Muscle layer of colon (tissue), 2 donors: ENCODE measurements around the gene ADAM12.

Experiments used
- H3K27ac ChIP-seq: one replicate; pipeline ENCODE4 v1.7.0; 2013; ENCODE audit warnings: low read depth, mild to moderate bottlenecking, low read length, moderate library complexity
- H3K27me3 ChIP-seq, 2 donors: one replicate each; pipeline ENCODE4 v1.7.0; 2013; ENCODE audit warnings: low read length in 2 of 2, mild to moderate bottlenecking in 2 of 2; ENCODE audit not compliant: insufficient read depth in 2 of 2, control insufficient read depth in 1 of 2
- H3K36me3 ChIP-seq: one replicate; pipeline ENCODE4 v1.7.0; 2013; ENCODE audit warnings: mild to moderate bottlenecking, low read length; ENCODE audit not compliant: insufficient read depth
- H3K4me1 ChIP-seq: one replicate; pipeline ENCODE4 v1.7.0; 2013; ENCODE audit warnings: mild to moderate bottlenecking, low read length; ENCODE audit not compliant: insufficient read depth
- H3K4me3 ChIP-seq, 2 donors: one replicate each; pipeline ENCODE4 v1.7.0; 2013; ENCODE audit warnings: low read length in 2 of 2, low read depth in 1 of 2, mild to moderate bottlenecking in 1 of 2, moderate library complexity in 1 of 2
- H3K9ac ChIP-seq: one replicate; pipeline ENCODE4 v1.7.0; 2013; ENCODE audit warnings: low read length
- H3K9me3 ChIP-seq: one replicate; pipeline ENCODE4 v1.7.0; 2013; ENCODE audit warnings: mild to moderate bottlenecking, low read length
- donor health status: abdominal sarcoma.
- donor health status: Adenocarcinoma of cecum.

The ADAM12 gene

DNA sequence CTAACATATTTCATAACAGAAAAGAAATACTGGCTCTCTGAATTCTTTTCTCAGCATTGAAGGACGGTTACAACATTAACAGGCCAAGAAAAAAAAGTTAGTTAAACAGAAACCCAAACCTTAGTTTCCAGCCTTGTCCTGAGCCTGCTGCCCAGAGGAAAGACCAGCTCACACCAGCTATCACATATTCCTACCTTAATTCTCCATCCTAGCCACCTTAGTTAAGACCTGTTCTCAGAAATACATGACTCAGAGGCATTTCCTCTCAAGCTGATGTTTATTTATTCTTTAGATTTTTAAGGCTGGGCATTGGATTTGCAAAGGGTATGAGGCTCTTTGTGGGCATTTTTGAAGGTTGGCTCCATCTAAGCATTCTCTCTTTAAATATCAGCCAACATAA lies 34.3 kb upstream of the ADAM12 start:
- no peak overlapping the region for H3K27ac ChIP-seq
- H3K27me3 ChIP-seq = no peaks in the 10 kb centered on the region
- no peaks in the 10 kb centered on the region for H3K4me1 ChIP-seq
- no peak overlapping the region for H3K9ac ChIP-seq
- no peaks in the 10 kb centered on the region for H3K36me3 ChIP-seq
- H3K4me3 ChIP-seq = no peak overlapping the region
- peaks cover 15% of the 10 kb centered on the region for H3K9me3 ChIP-seq

- H3K4me3 ChIP-seq = no peak overlapping the region
- no peak overlapping the region for H3K27ac ChIP-seq
- no peak overlapping the region for H3K9ac ChIP-seq
These were observed 33.5 kb upstream of the ADAM12 start for GRCh38 chr10:126421756-126422256.

GRCh38 chr10:126420567-126421300 lies 32.5 kb upstream of the ADAM12 start:
- H3K27me3 ChIP-seq = no peaks in the 10 kb centered on the region
- no peak overlapping the region for H3K4me3 ChIP-seq
- H3K4me1 ChIP-seq = no peaks in the 10 kb centered on the region
- no peaks in the 10 kb centered on the region for H3K36me3 ChIP-seq
- H3K9ac ChIP-seq = no peak overlapping the region
- no peak overlapping the region for H3K27ac ChIP-seq
- peaks cover 15% of the 10 kb centered on the region for H3K9me3 ChIP-seq

More at GRCh38 chr10:126421756-126422256, 33.5 kb upstream of the ADAM12 start:
- no peaks in the 10 kb centered on the region for H3K27me3 ChIP-seq
- no peaks in the 10 kb centered on the region for H3K36me3 ChIP-seq
- H3K9me3 ChIP-seq = peaks cover 15% of the 10 kb centered on the region
- H3K4me1 ChIP-seq = no peaks in the 10 kb centered on the region

DNA sequence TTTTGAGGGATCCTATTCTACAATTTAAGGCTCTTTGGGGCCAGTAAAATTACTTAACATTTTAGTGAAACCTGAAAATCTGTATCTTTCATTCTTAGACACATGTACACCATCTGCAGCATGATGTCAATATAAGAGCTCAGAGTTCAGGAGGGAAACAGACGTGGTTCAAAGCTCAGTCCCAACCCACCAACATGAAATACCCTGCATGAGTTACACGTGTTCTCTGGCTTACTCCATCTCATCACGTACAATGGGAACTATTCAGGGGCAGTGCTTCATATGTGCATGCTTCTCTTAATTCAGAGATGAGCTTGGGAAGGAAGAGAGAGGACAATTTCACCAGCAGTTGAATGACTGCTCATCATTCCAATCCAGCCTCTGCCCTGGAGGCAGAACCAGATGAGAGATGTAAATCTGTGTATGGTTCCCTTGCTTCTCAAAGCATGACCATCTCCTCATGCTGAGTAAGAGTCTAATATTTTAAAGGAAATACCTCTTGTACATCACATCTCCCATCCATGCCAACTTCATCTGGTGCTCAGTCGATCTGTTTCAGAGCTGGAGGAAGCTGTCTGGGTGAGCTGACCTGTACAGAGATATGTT lies 29.0 kb upstream of the ADAM12 start:
- no peak overlapping the region for H3K4me3 ChIP-seq
- no peaks in the 10 kb centered on the region for H3K4me1 ChIP-seq
- H3K9me3 ChIP-seq = peaks cover 8% of the 10 kb centered on the region
- H3K36me3 ChIP-seq = no peaks in the 10 kb centered on the region
- no peaks in the 10 kb centered on the region for H3K27me3 ChIP-seq
- no peak overlapping the region for H3K9ac ChIP-seq
- no peak overlapping the region for H3K27ac ChIP-seq

DNA sequence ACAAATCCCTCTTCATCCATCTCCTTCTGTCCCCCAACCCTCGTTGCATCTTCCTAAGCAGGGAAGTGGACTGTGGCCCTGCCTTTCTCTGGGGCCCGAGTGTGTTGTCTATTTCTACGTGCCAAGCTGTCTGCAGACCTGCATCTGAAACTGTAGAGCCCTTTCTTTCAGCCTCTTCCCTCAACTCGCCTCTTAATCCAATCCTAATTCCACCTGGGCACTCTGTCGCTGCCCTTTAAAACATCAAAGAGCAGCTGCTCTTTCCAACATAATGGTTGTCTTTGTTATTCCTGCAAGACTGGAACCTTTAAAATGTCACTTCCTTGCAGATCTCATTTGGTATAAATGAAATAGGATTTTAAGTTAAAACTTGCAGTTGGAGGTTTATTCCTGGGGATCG lies 21.5 kb upstream of the ADAM12 start:
- Histone ChIP-seq H3K4me3 (no peak overlapping the region), H3K9me3 (no peaks in the 10 kb centered on the region), H3K27me3 (no peaks in the 10 kb centered on the region), H3K27ac (no peak overlapping the region), H3K36me3 (no peaks in the 10 kb centered on the region), H3K4me1 (no peaks in the 10 kb centered on the region), H3K9ac (no peak overlapping the region)

DNA sequence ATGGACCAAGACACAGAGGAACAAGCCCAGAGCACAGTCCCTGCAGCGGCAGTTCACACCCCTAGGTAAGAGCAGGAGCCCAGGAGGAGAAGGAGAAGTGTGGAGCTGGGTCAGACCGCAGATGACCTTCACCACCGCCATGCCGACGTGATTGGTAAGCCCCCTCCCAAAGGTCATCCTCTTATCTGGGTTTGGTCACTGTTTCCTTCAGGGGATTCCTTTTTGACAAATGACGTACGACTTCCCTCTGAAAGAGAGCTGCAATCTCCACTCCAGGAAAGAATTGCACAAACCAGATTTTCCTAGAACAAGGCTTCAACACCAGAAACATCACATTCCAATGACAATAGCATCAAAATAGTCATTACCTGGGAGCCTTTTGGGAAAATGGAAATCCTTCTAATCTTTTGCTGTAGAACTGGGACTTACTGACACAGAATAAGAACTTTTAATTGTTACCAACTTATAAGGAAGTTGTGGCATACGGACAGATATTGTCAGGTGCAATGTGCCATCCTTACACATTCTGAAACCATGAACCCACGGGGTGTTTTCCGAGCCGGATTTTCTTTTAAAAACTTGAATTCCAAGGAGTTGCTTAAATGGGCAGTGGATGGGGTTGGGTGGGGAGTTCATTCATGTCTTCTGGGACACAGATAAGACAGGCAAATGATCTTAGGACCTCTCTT lies 20.8 kb upstream of the ADAM12 start:
- no peak overlapping the region for H3K4me3 ChIP-seq
- no peak overlapping the region for H3K27ac ChIP-seq
- H3K4me1 ChIP-seq = no peaks in the 10 kb centered on the region
- H3K36me3 ChIP-seq = no peaks in the 10 kb centered on the region
- H3K9me3 ChIP-seq = no peaks in the 10 kb centered on the region
- H3K27me3 ChIP-seq = no peaks in the 10 kb centered on the region
- H3K9ac ChIP-seq = no peak overlapping the region

DNA sequence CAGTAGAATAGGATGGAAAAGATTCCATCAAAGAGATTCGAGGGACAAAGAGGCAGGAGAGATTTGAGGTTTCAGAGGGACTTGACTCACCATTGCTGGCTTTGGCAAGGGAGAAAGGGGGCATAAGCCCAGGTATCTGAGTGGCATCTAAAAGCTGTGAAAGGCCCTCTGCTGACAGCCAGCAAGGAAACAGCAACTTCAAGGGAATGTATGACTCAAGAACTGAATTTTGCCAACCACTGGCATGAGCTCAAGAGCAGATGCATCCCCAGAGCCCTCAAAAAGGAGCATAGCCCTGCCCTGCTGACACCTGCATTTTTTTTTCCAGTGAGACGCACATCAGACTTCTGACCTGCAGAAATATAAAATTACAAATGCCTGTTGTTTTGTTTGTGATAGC lies 19.6 kb upstream of the ADAM12 start:
- no peak overlapping the region for H3K9ac ChIP-seq
- no peak overlapping the region for H3K4me3 ChIP-seq
- no peaks in the 10 kb centered on the region for H3K4me1 ChIP-seq
- no peaks in the 10 kb centered on the region for H3K36me3 ChIP-seq
- H3K27me3 ChIP-seq = no peaks in the 10 kb centered on the region
- H3K27ac ChIP-seq = no peak overlapping the region
- no peaks in the 10 kb centered on the region for H3K9me3 ChIP-seq

DNA sequence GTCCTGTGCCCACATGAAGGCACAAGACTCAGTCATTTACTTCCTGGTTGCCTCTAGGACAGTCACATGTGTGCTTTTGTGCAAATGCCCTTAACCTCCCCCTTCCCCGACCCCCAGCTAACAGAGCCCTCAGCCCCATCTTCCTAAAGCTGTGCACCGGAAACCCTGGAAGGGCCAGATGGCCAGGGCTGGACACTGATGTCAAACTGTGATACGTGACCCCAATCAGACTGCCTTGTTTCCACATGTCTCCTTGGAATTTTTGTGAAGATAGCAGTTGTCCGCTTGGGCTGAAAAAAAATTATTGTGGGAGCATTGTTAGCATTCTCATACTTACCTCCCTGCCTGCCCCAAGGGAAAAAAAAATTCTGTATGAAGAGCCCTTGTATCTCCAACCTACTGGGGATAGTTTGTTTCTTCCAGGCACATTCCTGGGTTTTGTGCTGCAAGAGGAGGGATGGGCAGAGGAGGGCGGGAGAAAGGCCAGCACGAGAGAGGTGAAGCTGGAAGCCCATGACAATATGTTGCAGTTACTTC lies 17.0 kb upstream of the ADAM12 start:
- H3K27me3 ChIP-seq = no peaks in the 10 kb centered on the region
- no peak overlapping the region for H3K4me3 ChIP-seq
- H3K4me1 ChIP-seq = no peaks in the 10 kb centered on the region
- no peaks in the 10 kb centered on the region for H3K9me3 ChIP-seq
- H3K27ac ChIP-seq = no peak overlapping the region
- H3K36me3 ChIP-seq = no peaks in the 10 kb centered on the region
- H3K9ac ChIP-seq = no peak overlapping the region

DNA sequence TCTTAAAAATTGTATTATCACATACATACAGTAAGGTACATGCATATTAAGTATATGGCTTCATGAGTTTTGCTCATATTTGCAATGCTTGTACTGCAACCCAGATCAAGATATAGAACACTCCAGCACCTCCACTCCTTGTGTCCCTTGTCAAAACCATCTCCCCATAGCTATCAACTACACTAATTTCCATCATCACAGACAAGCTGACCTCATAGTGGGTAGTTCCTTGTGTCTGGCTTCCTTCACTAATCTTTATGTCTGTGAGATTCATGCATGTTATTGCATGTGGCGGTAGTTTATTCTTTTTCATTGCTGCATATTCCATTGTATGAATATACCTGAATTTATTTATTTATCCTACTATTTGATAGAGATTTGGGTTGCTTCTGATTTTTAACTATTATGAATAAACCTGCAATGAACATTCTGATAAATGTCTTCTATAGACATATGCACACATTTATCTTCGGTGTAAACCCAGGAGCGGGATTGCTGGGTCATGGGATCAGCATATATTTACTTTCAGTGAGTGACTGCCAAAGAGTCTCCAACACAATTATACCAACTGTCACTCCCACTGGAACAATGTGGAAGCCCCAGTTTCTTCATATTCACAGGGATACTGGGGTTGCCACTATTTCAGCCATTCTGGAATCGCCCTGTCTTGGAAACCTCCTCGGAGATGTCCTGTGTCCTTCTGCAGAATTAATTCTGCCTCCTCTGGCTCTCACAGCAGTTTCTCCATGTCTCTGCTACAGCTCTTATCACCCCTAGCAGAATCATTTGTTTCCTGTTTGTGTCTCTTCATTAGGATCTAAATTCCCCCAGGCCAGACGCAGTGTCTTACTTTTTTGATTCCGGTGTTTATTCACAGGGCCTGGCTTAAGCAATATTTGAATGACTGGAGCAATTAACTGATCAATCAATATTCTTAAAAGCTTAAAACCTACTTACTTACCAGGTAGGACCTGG lies 14.7 kb upstream of the ADAM12 start:
- H3K27me3 ChIP-seq = no peaks in the 10 kb centered on the region
- H3K36me3 ChIP-seq = no peaks in the 10 kb centered on the region
- H3K4me3 ChIP-seq = no peak overlapping the region
- no peaks in the 10 kb centered on the region for H3K4me1 ChIP-seq
- H3K9ac ChIP-seq = no peak overlapping the region
- H3K27ac ChIP-seq = no peak overlapping the region
- H3K9me3 ChIP-seq = no peaks in the 10 kb centered on the region

DNA sequence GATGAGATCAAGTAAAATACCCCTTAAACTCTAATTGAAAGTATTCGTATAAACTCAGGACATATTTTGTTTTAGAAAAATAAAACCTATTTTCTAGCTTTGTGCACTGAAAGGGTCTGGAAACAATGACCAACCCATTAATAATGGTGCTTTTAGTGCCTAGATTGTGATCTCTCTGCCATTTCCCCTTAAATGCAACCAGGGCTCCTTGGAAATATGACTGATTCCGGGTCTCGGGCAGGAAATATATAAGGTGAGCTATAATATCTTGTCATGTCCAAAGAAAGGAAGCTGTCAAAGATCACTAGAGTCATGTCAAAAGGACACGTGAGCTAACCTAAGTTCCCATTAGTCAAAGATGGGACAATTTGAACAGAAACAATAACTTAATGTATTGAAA lies 12.4 kb upstream of the ADAM12 start:
- no peaks in the 10 kb centered on the region for H3K9me3 ChIP-seq
- no peaks in the 10 kb centered on the region for H3K36me3 ChIP-seq
- H3K4me3 ChIP-seq = no peak overlapping the region
- no peak overlapping the region for H3K27ac ChIP-seq
- H3K9ac ChIP-seq = no peak overlapping the region
- no peaks in the 10 kb centered on the region for H3K27me3 ChIP-seq
- no peaks in the 10 kb centered on the region for H3K4me1 ChIP-seq

DNA sequence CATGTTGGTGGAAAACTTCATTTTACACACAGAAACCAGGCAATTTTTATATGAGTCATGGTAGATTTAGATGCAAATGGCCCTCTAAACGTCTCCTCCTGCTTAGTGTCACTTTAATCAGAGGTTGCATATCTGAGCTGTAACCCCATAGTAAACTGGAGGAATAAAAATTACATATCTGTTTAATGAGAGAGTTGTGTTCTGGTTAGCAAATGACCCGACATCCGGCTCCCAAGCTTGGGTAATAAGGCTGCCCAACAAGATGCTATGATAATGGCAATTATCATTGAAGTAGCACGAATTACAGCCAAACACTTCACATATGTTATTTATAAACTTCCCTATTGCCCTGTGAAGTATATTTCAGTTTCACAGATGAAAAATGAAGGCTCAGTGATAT lies 10.6 kb upstream of the ADAM12 start:
- H3K4me1 ChIP-seq = no peaks in the 10 kb centered on the region
- no peak overlapping the region for H3K4me3 ChIP-seq
- no peak overlapping the region for H3K9ac ChIP-seq
- no peaks in the 10 kb centered on the region for H3K9me3 ChIP-seq
- no peak overlapping the region for H3K27ac ChIP-seq
- H3K27me3 ChIP-seq = no peaks in the 10 kb centered on the region
- H3K36me3 ChIP-seq = no peaks in the 10 kb centered on the region
